Activated T-cell treated with anti-CD3 and anti-CD28 coated beads for 4 hours (primary cell): ENCODE measurements around the gene FAM171A2.
"Not testable (repeated sequence)": the region's sequence is repeated elsewhere in the genome, so short reads cannot be mapped to it uniquely, and the experiment has no call there.

Source experiments
- DNase-seq: peaks from one replicate; pipeline ENCODE4 v3.0.0-alpha.2; 2020

The FAM171A2 gene

DNA sequence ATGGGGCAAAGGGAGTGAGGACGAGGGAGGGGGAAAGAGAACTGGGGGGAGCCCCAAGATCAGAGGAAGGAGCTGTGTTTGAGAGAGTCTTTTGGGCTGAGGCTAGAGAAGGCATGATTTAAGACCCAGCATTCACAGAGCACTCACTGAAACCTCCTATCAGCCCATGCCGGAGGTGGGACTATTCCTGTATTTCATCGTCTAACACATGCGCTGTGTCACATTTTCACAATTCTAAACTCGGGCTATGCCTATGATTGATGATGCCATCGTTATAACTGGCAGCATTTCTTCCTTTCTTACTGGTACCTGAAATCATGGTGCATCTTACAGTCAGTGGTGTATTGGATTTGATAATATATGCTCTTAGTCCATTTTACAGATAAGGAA, 3.5 kb downstream of the FAM171A2 start:
- DNase-seq: no peak

DNA sequence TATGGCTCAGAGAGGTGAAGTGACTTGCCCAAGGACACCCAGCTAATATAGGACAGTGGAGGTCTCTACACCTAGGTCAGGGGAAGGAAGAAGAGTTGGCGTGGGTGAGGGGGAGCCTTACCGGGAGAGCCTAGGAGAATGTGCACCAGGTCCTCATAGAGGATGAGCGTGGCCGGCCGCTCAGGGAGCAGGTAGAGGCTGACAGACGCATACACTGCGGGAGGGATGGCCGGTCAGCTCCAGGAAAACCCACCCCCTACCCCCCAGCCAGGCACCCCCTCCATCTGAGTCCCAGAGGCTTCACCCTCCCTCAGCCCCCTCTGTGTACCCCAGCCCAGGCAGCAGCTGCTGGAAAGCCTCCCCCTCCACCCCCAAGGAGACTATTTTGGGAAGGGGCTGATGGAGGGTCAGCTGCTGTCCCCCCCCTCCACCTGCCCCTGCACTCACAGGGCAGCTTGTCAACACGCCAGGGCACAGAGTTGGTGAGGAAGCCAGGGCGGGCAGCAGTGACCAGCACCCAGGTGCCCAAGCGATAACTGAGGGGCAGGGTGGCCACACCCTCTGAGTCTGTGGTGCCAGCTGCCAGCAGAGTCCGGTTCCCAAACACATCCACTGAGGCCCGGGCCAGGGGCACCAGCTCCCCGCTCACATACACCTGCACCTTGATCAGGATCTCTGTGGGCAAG, 4.1 kb downstream of the FAM171A2 start:
- DNase-seq: no peak

DNA sequence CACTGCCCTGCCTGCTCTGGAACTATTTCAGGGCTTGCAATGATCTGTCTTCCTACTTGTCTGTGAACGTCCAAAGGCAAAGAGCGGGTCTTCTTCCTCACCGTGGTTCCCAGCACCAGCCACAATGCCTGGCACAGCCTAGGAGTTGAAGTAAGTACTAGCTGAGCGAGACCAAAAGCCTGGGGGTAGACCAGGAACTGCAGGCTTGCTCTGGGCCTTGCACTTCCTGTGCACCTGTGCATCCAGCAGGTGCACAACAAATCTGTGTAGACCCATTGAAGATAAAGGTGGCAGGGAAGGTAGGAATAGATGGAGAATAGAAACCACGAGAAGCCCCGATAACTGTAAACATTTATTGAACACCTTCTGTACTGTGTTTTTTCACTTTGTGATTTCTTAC, 4.6 kb downstream of the FAM171A2 start:
- DNase-seq: no peak

DNA sequence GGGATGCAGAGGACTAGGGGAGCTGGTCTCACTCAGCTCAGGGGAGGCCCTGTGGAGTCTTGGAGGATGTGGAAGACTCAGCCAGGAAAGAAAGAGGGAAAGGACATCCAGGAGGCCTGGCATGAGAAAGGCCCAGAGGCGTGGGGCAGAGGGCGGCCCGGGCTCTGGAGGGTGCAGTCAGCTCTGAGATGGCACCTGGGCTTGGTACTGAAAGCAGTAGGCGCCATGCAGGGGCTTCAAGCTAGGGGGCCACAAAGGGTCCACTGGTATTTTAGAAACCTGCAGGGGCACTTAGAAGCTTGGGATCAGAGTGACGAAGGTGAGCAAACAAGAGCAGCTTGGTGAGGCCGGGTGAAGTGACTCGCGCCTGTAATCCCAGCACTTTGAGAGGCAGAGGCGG, 5.6 kb downstream of the FAM171A2 start:
- no peak for DNase-seq

DNA sequence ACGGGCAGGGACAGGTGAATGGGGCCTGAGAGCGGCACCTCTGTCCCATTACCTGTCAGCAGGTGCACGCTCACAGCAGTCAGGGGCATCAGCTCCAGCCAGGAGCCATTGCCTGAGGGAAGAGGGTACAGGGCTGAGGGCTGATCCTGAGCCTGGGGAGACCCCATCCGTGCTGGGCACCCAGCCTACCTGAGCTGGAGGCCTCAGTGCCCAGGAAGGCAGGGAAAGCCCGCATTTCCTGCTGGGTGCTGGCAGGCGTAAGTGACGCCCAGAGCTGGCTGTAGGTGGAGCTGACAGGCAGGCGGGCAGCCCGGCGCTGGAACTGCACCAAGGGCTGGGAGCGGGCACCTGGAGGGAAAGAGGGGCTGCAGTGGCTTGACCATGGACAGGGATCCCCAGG, 7.4 kb downstream of the FAM171A2 start:
- DNase-seq: no peak

DNA sequence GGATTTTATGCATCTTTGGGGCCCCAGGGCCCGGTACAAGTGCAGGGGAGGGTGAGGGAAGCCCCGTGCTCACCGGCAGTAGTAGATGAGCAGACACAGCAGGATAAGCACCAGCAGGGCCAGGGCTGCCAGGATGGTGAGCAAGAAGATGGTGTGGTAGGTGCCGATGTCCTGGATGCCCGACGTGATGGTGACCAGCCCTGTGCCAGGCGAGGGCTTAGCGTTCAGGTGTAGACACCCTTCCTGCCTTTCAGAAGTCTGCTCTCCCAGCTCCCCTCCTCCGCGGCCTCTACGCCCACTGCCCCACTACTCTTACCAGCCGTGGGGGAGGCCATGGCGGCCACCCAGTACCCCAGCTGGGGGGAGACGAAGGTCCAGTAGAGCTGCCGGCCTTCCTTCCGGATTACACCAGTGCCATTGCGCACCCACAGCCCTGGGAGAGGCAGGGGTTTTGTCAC, 8.0 kb downstream of the FAM171A2 start:
- no peak for DNase-seq

DNA sequence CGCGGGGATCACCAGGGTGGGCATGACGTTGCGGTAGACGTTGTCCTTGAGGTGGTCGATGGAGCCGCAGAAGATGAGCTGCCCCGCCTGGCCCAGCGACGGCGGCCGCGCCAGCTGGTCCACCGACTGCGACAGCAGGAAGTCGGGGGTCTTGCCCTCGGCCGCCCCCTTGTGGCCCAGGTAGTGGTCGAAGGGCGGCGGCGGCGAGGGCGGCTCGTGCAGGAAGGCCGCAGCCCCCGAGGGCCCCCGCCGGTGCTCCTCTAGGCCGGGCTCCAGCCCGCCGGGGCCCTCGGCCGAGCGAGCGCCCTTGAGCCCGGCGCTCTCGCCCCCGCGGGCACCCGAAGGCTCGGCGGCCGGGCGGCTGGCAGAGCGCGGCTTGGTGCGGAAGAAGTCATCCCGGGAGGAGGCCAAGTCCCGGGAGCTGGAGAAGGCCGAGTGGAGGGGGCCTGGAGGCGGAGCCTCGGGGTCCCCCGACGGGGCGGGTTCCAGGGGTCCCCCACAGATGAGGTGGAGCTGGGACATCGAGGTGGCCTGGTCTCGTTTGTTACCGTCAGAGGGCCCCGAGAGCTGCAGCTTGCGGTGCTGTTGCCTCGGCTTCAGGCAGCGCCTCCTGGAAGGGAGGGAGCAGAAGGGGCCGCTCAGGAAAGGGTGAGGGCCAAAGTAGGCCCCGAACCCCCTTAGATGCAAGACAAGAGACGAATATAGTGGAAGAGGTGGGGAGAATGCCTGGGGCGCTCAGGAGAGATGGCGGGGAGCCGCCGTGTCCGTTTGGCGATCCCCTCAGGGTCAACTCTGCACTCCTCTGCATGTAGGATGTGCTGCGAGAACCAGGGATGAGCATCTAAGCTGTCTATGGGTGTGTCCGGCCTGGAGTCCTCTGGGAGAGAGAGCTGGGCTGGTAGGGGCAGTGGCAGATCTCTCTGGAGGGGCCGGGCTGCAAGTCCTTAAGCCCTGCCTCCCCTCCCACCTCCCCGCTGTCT, 8.8 kb downstream of the FAM171A2 start:
- peak; percentile 47 for DNase-seq

DNA sequence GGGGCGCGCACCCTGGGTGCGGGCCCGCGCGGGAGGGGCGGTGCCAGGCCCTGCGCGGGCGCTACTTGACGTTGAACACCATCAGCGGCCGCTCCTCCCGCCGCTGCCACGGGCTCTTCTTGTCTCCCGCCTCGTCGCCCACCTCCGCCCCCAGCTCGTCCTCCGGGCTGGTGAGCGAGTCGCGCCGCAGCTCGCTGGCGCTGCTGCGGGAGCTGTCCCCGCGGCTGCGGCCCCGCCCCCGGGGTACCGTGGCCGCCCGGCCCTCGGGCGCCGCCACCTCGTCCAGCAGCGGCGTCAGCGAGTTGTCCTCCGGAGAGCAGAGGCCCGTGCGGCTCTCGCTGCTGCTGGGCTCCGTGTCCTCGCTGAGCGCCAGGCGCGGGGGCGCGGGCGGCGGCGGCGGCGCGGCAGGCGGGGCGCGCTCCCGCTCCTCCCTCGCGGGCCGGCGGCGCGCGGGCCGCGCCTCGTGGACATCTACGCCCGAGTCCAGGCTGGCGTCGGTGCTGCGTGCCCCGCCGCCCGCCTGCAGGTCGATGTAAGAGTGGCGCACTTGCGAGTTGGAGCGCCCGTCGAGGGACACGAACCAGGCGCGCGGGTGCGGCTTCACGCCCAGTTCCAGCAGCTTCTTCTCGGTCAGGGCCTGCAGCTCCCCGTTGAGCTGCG, 9.9 kb downstream of the FAM171A2 start:
- no peak for DNase-seq

DNA sequence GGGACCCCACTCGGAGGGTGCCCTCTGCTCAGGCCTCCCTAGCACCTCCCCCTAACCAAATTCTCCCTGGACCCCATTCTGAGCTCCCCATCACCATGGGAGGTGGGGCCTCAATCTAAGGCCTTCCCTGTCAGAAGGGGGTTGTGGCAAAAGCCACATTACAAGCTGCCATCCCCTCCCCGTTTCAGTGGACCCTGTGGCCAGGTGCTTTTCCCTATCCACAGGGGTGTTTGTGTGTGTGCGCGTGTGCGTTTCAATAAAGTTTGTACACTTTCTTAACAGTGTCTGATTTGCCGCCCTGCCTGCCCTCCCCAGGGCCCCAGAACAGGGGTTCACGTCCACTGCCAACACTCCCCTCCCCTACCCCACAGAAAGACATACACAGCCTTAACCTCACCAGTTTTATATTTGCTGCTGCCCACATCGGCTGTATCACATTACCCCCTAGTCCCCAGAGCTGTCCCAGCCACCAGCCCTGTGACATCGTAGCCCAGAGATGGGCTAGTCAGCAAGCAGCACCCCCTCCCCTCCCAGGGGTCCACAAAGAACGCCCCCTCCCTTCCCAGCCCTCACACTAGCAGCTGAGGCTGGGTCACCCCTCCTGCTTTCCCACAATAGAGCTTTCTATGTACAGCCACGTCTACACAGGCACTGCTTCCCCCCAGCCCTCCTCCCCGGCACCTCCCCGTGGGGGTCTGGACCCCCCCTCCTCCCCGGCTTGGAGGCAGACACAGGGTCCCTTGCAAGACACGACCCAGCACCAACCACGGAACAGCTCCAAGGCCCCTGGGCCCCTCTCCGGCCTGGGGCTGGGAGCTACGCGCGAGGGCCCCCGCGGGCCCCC, 10.6 kb downstream of the FAM171A2 start:
- DNase-seq: no peak

DNA sequence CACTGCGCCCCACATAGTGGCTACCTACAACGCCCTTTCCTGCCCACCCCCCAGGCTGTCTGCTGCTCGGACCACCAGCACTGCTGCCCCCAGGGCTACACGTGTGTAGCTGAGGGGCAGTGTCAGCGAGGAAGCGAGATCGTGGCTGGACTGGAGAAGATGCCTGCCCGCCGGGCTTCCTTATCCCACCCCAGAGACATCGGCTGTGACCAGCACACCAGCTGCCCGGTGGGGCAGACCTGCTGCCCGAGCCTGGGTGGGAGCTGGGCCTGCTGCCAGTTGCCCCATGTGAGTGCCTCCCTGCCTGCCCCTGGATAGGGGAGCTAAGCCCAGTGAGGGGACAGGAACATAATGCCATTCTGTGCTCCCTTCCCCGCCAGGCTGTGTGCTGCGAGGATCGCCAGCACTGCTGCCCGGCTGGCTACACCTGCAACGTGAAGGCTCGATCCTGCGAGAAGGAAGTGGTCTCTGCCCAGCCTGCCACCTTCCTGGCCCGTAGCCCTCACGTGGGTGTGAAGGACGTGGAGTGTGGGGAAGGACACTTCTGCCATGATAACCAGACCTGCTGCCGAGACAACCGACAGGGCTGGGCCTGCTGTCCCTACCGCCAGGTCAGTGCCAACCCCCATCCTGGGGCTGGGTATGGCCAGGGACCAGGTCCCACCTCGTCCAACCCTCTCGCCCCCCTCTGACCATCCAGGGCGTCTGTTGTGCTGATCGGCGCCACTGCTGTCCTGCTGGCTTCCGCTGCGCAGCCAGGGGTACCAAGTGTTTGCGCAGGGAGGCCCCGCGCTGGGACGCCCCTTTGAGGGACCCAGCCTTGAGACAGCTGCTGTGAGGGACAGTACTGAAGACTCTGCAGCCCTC, 11.5 kb downstream of the FAM171A2 start:
- DNase-seq: no peak

DNA sequence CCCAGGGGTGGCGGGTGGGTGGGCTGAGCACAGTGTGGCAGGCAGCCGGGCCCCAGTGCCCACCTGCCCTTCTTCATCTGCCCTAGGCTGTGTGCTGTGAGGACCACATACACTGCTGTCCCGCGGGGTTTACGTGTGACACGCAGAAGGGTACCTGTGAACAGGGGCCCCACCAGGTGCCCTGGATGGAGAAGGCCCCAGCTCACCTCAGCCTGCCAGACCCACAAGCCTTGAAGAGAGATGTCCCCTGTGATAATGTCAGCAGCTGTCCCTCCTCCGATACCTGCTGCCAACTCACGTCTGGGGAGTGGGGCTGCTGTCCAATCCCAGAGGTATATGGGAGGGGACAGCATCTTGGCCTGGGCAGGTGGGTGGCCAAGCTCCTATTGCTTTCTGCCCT, 12.2 kb downstream of the FAM171A2 start:
- no peak for DNase-seq

DNA sequence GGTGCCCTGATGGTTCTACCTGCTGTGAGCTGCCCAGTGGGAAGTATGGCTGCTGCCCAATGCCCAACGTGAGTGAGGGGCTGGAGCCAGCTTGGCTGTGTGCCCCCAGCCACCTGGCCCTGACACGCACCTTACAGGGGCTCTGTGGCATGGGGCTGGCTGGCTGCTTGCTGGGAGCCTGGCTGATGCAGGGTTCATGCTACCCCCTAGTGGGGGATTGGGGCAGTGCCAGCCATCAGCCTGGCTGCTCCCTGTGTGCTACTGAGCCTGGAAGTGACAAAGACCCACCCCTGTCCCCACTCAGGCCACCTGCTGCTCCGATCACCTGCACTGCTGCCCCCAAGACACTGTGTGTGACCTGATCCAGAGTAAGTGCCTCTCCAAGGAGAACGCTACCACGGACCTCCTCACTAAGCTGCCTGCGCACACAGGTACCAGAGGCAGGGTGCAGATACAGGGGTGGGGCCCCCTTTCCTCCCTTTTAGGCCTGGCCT, 12.9 kb downstream of the FAM171A2 start:
- DNase-seq: peak; percentile 66

DNA sequence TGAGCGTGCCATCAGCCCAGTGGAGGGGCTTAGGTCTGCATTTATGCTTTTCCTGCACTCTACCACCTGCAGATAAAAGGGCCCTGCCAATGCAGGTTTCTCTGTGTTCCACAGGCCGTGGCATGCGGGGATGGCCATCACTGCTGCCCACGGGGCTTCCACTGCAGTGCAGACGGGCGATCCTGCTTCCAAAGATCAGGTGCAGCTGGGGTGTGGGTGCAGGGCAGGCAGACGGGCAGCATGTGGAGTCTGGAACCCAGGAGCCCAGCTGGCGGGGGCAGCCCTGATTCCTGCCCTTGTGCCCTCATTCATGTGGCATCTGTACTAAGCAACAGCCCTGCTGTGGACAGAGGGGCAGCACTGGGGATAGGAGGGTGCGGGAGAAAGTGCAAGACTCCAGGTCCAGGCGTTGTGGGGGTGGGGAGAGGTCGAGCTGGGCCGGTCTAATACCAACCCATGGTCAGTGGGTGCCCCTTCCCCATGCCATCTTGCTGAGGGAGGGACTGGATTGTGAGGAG, 14.0 kb downstream of the FAM171A2 start:
- no peak for DNase-seq

DNA sequence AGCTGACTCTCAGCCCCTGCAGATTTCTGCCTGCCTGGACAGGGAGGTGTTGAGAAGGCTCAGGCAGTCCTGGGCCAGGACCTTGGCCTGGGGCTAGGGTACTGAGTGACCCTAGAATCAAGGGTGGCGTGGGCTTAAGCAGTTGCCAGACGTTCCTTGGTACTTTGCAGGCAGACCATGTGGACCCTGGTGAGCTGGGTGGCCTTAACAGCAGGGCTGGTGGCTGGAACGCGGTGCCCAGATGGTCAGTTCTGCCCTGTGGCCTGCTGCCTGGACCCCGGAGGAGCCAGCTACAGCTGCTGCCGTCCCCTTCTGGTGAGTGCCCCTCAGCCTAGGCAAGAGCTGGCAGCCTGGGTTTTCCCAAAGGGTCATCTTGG, 14.7 kb downstream of the FAM171A2 start:
- DNase-seq: no peak

DNA sequence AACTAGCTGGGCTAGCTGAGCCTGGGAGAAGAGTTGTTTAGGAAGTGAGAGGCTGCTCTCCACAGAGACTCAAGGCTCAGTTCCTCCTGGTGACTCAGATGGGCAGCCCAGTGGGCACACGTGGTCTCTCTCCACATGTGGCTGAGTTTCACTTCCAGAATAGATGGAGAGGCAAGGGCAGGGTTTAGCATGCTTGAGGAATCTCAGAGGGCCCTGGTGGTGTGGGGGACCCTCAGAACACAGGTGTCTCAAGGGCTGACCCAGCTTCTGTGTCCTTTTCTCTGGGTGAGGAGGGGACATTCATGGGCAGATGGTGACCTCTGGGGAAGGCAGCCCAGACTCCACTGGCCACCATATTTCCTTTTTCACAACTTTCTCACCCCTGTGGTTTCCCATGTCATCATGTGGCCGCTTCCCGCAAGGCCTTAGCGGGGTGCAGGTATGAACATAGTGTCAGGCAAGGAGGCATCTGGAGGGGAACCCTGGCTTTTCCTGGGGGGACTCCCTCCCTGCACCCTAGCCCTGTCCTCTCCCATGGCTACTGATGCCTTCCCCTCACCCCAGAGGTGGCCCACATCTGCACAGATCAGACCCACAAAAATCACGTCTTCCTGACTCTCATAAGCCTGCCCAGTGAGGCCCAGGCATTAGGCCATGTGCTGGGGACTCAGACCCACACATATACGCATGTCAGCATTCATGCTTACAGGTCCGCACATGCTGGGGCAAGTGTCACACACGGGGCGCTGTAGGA, 15.2 kb downstream of the FAM171A2 start:
- no peak for DNase-seq

DNA sequence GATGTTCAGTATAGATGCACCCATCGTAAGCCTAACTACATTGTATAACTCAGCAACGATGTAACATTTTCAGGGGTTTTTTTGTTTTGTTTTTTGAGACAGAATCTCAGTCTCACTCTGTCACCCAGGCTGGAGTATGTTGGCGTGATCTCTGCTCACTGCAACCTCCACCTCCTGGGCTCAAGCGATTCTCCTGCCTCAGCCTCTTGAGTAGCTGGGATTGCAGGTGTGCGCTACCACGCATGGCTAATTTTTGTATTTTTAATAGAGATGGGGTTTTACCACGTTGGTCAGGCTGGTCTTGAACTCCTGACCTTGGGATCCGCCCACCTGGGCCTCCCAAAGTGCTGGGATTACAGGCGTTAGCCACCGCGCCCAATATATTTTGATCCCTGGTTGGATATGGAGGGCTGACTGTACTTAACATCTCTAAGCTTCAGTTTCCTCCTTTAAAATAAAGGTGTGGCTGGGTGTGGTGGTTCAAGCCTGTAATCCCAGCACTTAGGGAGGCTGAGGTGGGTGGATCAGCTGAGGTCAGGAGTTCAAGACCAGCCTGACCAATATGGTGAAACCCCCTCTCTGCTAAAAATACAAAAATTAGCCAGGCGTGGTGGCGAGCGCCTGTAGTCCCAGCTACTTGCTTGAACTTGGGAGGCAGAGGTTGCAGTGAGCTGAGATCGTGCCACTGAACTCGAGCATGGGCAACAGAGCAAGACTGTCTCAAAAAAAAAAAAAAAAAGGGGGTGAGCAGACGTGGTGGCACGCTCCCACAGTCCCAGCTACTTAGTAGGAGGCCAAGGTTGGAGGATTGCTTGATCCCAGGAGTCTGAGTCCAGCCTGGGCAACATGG, 16.2 kb downstream of the FAM171A2 start:
- not testable (repeated sequence) for DNase-seq

DNA sequence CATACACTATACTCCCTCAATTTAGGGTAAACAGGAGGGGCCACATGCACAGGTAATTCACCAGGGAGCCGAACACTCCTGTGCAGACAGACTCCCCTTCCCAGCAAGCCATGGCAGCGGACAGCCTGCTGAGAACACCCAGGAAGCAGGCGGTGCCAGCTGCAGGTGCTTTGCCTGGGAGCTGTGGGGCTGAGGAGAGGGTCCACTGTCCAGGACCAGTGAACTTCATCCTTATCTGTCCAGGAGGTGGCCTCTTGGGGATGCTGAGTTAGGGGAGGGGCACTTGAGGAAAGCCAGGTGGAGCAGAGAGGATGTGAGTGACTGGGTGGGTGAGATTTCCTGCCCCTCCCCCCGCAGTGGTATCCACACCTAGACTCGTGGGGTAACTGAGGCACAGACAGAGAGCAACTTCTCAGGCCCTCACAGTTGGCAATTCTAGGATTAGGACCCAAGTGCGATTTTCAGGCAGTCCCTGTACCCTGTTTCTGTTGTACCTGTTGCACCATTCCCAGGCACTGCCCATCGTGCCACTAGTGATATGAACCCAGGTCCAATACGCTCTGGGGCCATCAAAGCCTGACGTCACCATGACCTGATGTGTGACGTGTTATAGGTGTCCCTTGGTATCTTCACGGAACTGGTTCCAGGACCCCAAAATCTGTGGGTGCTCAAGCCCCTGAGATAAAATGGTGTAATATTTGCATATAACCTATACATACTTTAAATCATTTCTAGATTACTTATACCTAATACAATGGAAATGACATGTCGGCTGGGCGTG, 17.4 kb downstream of the FAM171A2 start:
- DNase-seq: no peak

DNA sequence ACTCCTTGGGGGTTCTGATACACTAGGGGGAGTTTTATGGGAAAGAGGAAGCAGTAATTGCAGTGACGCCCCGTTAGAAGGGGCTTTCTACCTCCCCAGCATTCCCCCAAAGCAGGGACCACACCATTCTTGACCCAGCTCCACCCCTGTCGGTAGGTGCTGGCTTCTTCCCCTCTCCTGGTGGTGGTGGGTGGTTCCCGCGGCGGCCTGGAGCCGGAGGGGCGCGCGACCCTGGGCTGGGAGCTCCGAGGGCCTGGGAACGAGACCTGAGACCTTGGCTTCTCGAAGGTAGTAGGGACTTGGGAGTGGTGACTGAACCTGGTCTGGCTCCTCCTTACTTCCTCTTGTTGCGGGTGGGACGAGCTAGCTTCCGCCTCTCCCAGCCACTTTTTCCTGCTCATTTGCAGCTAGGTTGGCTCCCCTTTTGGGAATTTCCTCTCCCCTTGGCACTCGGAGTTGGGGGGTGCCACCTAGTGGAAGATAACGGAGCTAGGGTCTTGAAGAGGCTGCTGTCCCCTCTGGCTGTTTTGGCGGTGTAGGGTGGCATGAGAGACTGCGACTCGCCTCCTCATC, 18.1 kb downstream of the FAM171A2 start:
- DNase-seq: no peak
